ENCODE data around the gene SOX8. TPM values are rescaled to one million over a fixed set of nuclear protein-coding genes. Genes with fewer than 3 reads are reported as not detected.

SOX8 gene
- total RNA-seq, 1 donor from 2014 or later, result under 0.01 TPM

DNA sequence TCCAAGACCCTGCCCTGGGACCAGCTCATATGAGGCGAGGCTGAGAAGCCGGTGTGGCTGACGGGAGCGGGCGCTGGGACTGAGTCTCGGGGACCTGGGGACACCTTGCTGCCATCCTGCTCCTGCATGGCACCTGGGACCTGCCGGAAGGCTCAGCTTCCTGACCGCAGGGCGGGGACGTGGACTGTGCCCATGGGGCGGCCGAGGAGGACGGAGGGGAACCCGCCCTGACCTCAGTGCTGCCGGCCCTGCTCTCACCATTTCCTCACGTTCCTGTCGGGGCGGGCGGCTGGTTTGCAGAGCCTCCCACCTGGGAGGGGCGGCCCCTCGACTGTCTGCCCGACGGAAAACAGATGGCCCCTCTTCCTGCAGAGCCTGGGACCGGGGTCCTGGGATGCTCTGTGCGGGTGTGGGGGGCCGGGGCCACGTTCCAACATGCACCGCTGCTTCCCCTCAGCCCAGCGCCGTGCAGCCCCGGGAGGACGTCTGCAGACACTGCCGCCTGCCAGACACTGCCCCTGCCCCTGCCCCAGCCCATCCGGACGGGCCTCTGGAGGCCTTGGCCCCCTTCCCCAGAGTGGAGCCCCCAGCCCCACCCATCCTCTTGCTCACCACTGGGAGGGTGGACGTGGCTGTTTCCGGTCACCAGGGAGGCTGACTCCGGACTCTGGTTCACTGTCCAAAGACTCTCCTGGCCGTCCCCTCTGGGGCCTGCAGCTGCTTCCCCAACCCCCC, 47.1 kb downstream of the SOX8 start:
- no peaks in the 10 kb centered on the region for H3K36me3 ChIP-seq (ENCODE audit: control insufficient read depth, insufficient read depth, low read length)
- no peak overlapping the region for H3K4me3 ChIP-seq (ENCODE audit: low read depth, low read length)
- FAIRE-seq (no peak), DNase-seq (ENCODE audit: low read depth) (no peak)
- TF ChIP-seq, protein P1, sequence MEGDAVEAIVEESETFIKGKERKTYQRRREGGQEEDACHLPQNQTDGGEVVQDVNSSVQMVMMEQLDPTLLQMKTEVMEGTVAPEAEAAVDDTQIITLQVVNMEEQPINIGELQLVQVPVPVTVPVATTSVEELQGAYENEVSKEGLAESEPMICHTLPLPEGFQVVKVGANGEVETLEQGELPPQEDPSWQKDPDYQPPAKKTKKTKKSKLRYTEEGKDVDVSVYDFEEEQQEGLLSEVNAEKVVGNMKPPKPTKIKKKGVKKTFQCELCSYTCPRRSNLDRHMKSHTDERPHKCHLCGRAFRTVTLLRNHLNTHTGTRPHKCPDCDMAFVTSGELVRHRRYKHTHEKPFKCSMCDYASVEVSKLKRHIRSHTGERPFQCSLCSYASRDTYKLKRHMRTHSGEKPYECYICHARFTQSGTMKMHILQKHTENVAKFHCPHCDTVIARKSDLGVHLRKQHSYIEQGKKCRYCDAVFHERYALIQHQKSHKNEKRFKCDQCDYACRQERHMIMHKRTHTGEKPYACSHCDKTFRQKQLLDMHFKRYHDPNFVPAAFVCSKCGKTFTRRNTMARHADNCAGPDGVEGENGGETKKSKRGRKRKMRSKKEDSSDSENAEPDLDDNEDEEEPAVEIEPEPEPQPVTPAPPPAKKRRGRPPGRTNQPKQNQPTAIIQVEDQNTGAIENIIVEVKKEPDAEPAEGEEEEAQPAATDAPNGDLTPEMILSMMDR (IDR thresholded peaks at IDR 0.05; ENCODE audit: insufficient read depth, low read length, severe bottlenecking), result no peak
- H3K27me3 ChIP-seq (ENCODE audit: control insufficient read depth, insufficient read depth, low read length), result no peaks in the 10 kb centered on the region

DNA sequence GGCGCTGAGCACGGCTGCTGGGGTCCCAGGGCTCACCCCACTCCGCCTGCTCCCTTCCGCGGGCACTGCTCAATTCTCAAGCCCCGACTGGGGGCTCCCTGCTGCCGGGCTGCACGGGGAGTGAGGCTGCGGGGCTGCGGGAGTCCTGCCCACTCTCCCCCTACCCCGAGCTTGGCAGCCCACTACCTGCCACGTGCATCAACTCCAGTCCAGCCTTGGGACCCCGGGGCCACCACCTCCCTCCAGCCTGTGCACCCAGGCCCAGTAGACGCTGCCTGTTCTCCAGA, 47.6 kb downstream of the SOX8 start:
- no peak overlapping the region for H3K4me3 ChIP-seq (ENCODE audit: low read depth, low read length)
- DNase-seq (ENCODE audit: low read depth), result no peak
- no peaks in the 10 kb centered on the region for H3K27me3 ChIP-seq (ENCODE audit: control insufficient read depth, insufficient read depth, low read length)
- TF ChIP-seq, protein P1 (IDR thresholded peaks at IDR 0.05; ENCODE audit: insufficient read depth, low read length, severe bottlenecking), result no peak
- H3K36me3 ChIP-seq (ENCODE audit: control insufficient read depth, insufficient read depth, low read length), result no peaks in the 10 kb centered on the region
- no peak for FAIRE-seq

DNA sequence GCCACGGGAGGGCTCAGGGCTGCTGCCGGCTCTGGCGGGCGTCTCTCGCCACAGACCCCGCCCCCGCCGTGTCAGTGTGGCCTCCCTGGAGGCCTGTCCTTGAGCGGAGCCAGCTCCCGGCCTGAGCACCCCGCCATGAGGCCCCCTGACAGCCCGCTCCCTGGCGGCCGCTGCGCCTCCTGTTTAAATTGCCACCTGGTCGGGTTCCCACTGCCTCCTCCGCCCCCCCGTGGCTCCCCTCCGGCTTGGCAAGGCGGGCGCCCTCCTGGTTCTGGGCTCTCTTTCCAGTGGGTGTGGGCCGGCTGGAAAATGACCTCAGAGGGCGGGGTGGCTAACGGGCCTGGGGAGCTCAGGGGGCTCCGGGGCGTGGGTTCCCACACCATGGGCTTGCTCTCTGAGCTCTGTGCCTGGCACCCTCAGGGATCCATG, 48.9 kb downstream of the SOX8 start:
- TF ChIP-seq, protein P1 (IDR thresholded peaks at IDR 0.05; ENCODE audit: insufficient read depth, low read length, severe bottlenecking), result no peak
- Histone ChIP-seq H3K27me3 (ENCODE audit: control insufficient read depth, insufficient read depth, low read length) (no peaks in the 10 kb centered on the region), H3K36me3 (ENCODE audit: control insufficient read depth, insufficient read depth, low read length) (no peaks in the 10 kb centered on the region), H3K4me3 (ENCODE audit: low read depth, low read length) (no peak overlapping the region)
- no peak for DNase-seq (ENCODE audit: low read depth)
- FAIRE-seq, result no peak

DNA sequence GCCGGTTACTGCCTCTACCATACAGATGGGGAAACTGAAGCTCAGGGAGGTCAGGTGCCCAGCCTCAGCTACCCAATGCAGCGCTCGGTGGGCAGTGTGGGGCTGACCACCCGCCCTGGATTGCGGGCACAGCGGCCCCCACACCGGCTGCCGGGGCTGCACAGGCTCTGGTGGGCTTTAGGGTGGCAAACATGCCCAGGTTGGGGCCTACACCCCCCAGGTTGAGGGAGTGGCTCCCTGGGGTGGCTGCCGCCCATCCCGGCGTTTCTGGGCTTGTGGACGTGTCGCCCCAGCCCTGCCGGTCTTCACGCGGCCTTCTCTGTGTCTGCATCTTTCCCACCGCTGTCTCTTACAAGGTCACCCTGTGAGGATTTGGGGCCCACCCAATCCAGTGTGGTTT, 50.1 kb downstream of the SOX8 start:
- DNase-seq (ENCODE audit: low read depth), result no peak
- H3K36me3 ChIP-seq (ENCODE audit: control insufficient read depth, insufficient read depth, low read length), result no peaks in the 10 kb centered on the region
- H3K27me3 ChIP-seq (ENCODE audit: control insufficient read depth, insufficient read depth, low read length), result no peaks in the 10 kb centered on the region
- TF ChIP-seq, protein P1 (IDR thresholded peaks at IDR 0.05; ENCODE audit: insufficient read depth, low read length, severe bottlenecking), result no peak
- H3K4me3 ChIP-seq (ENCODE audit: low read depth, low read length), result no peak overlapping the region
- no peak for FAIRE-seq

DNA sequence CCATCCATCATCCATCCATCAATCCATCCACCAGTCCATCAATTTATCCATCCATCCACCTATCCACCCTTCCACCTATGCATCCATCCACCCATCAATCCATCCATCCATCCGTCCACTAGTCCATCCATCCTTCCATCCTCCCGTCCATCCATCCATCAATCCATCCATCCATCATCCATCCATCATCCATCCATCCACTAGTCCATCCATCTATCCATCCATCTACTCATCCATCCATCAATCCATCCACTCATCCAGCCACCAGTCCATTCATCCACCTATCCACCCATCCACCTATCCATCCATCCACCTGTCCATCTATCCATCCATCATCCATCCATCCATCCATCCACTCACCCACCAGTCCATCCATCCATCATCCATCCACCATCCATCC, 51.0 kb downstream of the SOX8 start:
- no peaks in the 10 kb centered on the region for H3K27me3 ChIP-seq (ENCODE audit: control insufficient read depth, insufficient read depth, low read length)
- FAIRE-seq (peak; percentile 13), DNase-seq (ENCODE audit: low read depth) (no peak)
- TF ChIP-seq, protein P1 (IDR thresholded peaks at IDR 0.05; ENCODE audit: insufficient read depth, low read length, severe bottlenecking), result no peak
- H3K4me3 ChIP-seq (ENCODE audit: low read depth, low read length), result no peak overlapping the region
- H3K36me3 ChIP-seq (ENCODE audit: control insufficient read depth, insufficient read depth, low read length), result no peaks in the 10 kb centered on the region

DNA sequence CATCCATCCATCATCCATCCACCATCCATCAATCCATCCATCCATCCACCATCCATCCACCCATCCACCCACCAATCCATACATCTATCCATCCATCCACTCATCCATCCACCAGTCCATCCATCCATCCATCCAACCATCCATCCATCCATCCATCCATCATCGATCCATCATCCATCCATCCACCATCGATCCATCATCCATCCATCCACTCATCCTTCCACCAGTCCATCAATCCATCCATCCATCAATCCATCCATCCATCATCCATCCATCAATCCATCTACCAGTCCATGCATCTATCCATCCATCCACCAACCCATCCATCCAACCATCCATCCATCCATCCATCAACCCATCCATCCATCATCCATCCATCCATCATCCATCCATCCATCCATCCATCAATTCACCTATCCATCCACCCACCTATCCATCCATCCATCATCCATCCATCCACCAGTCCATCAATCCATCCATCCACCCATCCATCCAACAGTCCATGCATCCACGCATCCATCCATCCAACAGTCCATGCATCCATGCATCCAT, 51.6 kb downstream of the SOX8 start:
- TF ChIP-seq, protein P1 (IDR thresholded peaks at IDR 0.05; ENCODE audit: insufficient read depth, low read length, severe bottlenecking), result no peak

More for the DNA sequence above, 51.6 kb downstream of the SOX8 start:
- DNase-seq (ENCODE audit: low read depth) (no peak), FAIRE-seq (peak; percentile 94)
- Histone ChIP-seq H3K27me3 (ENCODE audit: control insufficient read depth, insufficient read depth, low read length) (no peaks in the 10 kb centered on the region), H3K4me3 (ENCODE audit: low read depth, low read length) (no peak overlapping the region), H3K36me3 (ENCODE audit: control insufficient read depth, insufficient read depth, low read length) (no peaks in the 10 kb centered on the region)

Measured in bronchial epithelial cell (primary cell).